ENCODE results near the gene FAM124A.
"Not testable (repeated sequence)": the region's sequence is repeated elsewhere in the genome, so short reads cannot be mapped to it uniquely, and the experiment has no call there.

The FAM124A gene

GRCh38 chr13:51280379-51280940, 58.3 kb downstream of the FAM124A start:
- no peak overlapping the region for H3K4me3 ChIP-seq (ENCODE audit: insufficient read depth in 1 of 2, low read depth in 1 of 2, low read length in 2 of 2)
- H3K14ac ChIP-seq (ENCODE audit: low read length in 2 of 2), result no peak overlapping the region
- no peaks in the 10 kb centered on the region for H3K79me1 ChIP-seq (replicated peaks; ENCODE audit: low read length, poor library complexity, severe bottlenecking)
- no peak overlapping the region for H3K18ac ChIP-seq (ENCODE audit: low read depth in 1 of 2, low read length in 2 of 2)
- peaks cover 3 to 7% of the 10 kb centered on the region in 2 experiments for H3K36me3 ChIP-seq (ENCODE audit: control insufficient read depth in 1 of 2, insufficient read depth in 2 of 2, low read depth in 1 of 2, low read length in 2 of 2)
- no peak overlapping the region for H4K8ac ChIP-seq (ENCODE audit: low read length)
- no peak overlapping the region for H3K9ac ChIP-seq (ENCODE audit: low read length)
- no peak overlapping the region for H2BK5ac ChIP-seq (ENCODE audit: low read depth, low read length, poor library complexity, severe bottlenecking)
- H3K9me3 ChIP-seq (ENCODE audit: control insufficient read depth, low read length), result no peaks in the 10 kb centered on the region
- no peak overlapping the region for H2BK15ac ChIP-seq (ENCODE audit: low read depth, poor library complexity, severe bottlenecking)
- no peak overlapping the region for H3K4ac ChIP-seq (ENCODE audit: low read depth in 1 of 2, low read length in 2 of 2)
- H3K23ac ChIP-seq (ENCODE audit: low read length in 2 of 2), result no peak overlapping the region
- WGBS, result 91% methylated on average over 13 of the region's 13 CpGs
- no peak overlapping the region for H3K27ac ChIP-seq (ENCODE audit: low read length, poor library complexity, severe bottlenecking)
- DNase-seq, result no peak
- no peak overlapping the region for H2BK12ac ChIP-seq (ENCODE audit: low read length in 2 of 2)
- peaks cover 0 to 20% of the 10 kb centered on the region in 2 experiments for H3K27me3 ChIP-seq (ENCODE audit: control insufficient read depth in 1 of 2, insufficient read depth in 1 of 2, low read length in 2 of 2)
- H2BK120ac ChIP-seq (ENCODE audit: low read depth, low read length), result no peak overlapping the region
- no peak overlapping the region for H2AFZ ChIP-seq (ENCODE audit: low read depth, low read length)
- no peak overlapping the region for H3K4me2 ChIP-seq (ENCODE audit: low read length, poor library complexity, severe bottlenecking)
- H4K91ac ChIP-seq (ENCODE audit: low read length), result no peak overlapping the region
- peaks cover 3% of the 10 kb centered on the region for H3K4me1 ChIP-seq (ENCODE audit: control insufficient read depth, insufficient read depth, low read depth, low read length)
- H2AK5ac ChIP-seq (ENCODE audit: low read length, severe bottlenecking), result no peak overlapping the region

GRCh38 chr13:51282322-51282721, 60.1 kb downstream of the FAM124A start:
- H3K4me1 ChIP-seq (ENCODE audit: control insufficient read depth, insufficient read depth, low read depth, low read length), result peaks cover 3% of the 10 kb centered on the region
- WGBS, result 73% methylated on average over 6 of the region's 6 CpGs
- H3K4me3 ChIP-seq (ENCODE audit: insufficient read depth in 1 of 2, low read depth in 1 of 2, low read length in 2 of 2), result no peak overlapping the region
- no peak overlapping the region for H4K8ac ChIP-seq (ENCODE audit: low read length)
- H3K14ac ChIP-seq (ENCODE audit: low read length in 2 of 2), result no peak overlapping the region
- no peak overlapping the region for H3K27ac ChIP-seq (ENCODE audit: low read length, poor library complexity, severe bottlenecking)
- H2AK5ac ChIP-seq (ENCODE audit: low read length, severe bottlenecking), result no peak overlapping the region
- H4K91ac ChIP-seq (ENCODE audit: low read length), result no peak overlapping the region
- peaks cover 3 to 7% of the 10 kb centered on the region in 2 experiments for H3K36me3 ChIP-seq (ENCODE audit: control insufficient read depth in 1 of 2, insufficient read depth in 2 of 2, low read depth in 1 of 2, low read length in 2 of 2)
- no peak overlapping the region for H3K23ac ChIP-seq (ENCODE audit: low read length in 2 of 2)
- H3K9ac ChIP-seq (ENCODE audit: low read length), result no peak overlapping the region
- H2BK15ac ChIP-seq (ENCODE audit: low read depth, poor library complexity, severe bottlenecking), result no peak overlapping the region
- no peak overlapping the region for H3K18ac ChIP-seq (ENCODE audit: low read depth in 1 of 2, low read length in 2 of 2)
- H3K79me1 ChIP-seq (replicated peaks; ENCODE audit: low read length, poor library complexity, severe bottlenecking), result no peaks in the 10 kb centered on the region
- no peak for DNase-seq
- H3K9me3 ChIP-seq (ENCODE audit: control insufficient read depth, low read length), result no peaks in the 10 kb centered on the region
- no peak overlapping the region for H2AFZ ChIP-seq (ENCODE audit: low read depth, low read length)
- no peak overlapping the region for H2BK5ac ChIP-seq (ENCODE audit: low read depth, low read length, poor library complexity, severe bottlenecking)
- H2BK120ac ChIP-seq (ENCODE audit: low read depth, low read length), result no peak overlapping the region
- H3K4me2 ChIP-seq (ENCODE audit: low read length, poor library complexity, severe bottlenecking), result no peak overlapping the region
- H2BK12ac ChIP-seq (ENCODE audit: low read length in 2 of 2), result no peak overlapping the region
- H3K27me3 ChIP-seq (ENCODE audit: control insufficient read depth in 1 of 2, insufficient read depth in 1 of 2, low read length in 2 of 2), result peaks cover 0 to 15% of the 10 kb centered on the region in 2 experiments
- no peak overlapping the region for H3K4ac ChIP-seq (ENCODE audit: low read depth in 1 of 2, low read length in 2 of 2)

GRCh38 chr13:51282923-51283322, 60.7 kb downstream of the FAM124A start:
- not testable (repeated sequence) for H3K23ac ChIP-seq (ENCODE audit: low read length in 2 of 2); DNase-seq; H3K9ac ChIP-seq (ENCODE audit: low read length); H3K4me1 ChIP-seq (ENCODE audit: control insufficient read depth, insufficient read depth, low read depth, low read length); H2BK120ac ChIP-seq (ENCODE audit: low read depth, low read length); H3K14ac ChIP-seq (ENCODE audit: low read length in 2 of 2); H3K9me3 ChIP-seq (ENCODE audit: control insufficient read depth, low read length); H2BK12ac ChIP-seq (ENCODE audit: low read length in 2 of 2); H3K4ac ChIP-seq (ENCODE audit: low read depth in 1 of 2, low read length in 2 of 2); H2AFZ ChIP-seq (ENCODE audit: low read depth, low read length); H2AK5ac ChIP-seq (ENCODE audit: low read length, severe bottlenecking); H4K8ac ChIP-seq (ENCODE audit: low read length); H3K4me3 ChIP-seq (ENCODE audit: insufficient read depth in 1 of 2, low read depth in 1 of 2, low read length in 2 of 2); H3K4me2 ChIP-seq (ENCODE audit: low read length, poor library complexity, severe bottlenecking); H2BK5ac ChIP-seq (ENCODE audit: low read depth, low read length, poor library complexity, severe bottlenecking); H3K36me3 ChIP-seq (ENCODE audit: control insufficient read depth in 1 of 2, insufficient read depth in 2 of 2, low read depth in 1 of 2, low read length in 2 of 2); H3K27ac ChIP-seq (ENCODE audit: low read length, poor library complexity, severe bottlenecking); H2BK15ac ChIP-seq (ENCODE audit: low read depth, poor library complexity, severe bottlenecking); H3K79me1 ChIP-seq (replicated peaks; ENCODE audit: low read length, poor library complexity, severe bottlenecking); H3K18ac ChIP-seq (ENCODE audit: low read depth in 1 of 2, low read length in 2 of 2); H4K91ac ChIP-seq (ENCODE audit: low read length)
- WGBS, result 93% methylated on average over 5 of the region's 5 CpGs
- peaks cover 0 to 12% of the 10 kb centered on the region in 2 experiments for H3K27me3 ChIP-seq (ENCODE audit: control insufficient read depth in 1 of 2, insufficient read depth in 1 of 2, low read length in 2 of 2)

- H3K18ac ChIP-seq (ENCODE audit: low read depth in 1 of 2, low read length in 2 of 2), result no peak overlapping the region
- no peak for DNase-seq
- H3K14ac ChIP-seq (ENCODE audit: low read length in 2 of 2), result no peak overlapping the region
- WGBS, result 91% methylated on average over 1 of the region's 1 CpG
- no peak overlapping the region for H3K4me3 ChIP-seq (ENCODE audit: insufficient read depth in 1 of 2, low read depth in 1 of 2, low read length in 2 of 2)
- peaks cover 0 to 8% of the 10 kb centered on the region in 2 experiments for H3K27me3 ChIP-seq (ENCODE audit: control insufficient read depth in 1 of 2, insufficient read depth in 1 of 2, low read length in 2 of 2)
- H3K79me1 ChIP-seq (replicated peaks; ENCODE audit: low read length, poor library complexity, severe bottlenecking), result no peaks in the 10 kb centered on the region
- H4K91ac ChIP-seq (ENCODE audit: low read length), result no peak overlapping the region
- H2BK15ac ChIP-seq (ENCODE audit: low read depth, poor library complexity, severe bottlenecking), result no peak overlapping the region
- no peak overlapping the region for H2BK120ac ChIP-seq (ENCODE audit: low read depth, low read length)
- no peak overlapping the region for H3K23ac ChIP-seq (ENCODE audit: low read length in 2 of 2)
- no peak overlapping the region for H2AFZ ChIP-seq (ENCODE audit: low read depth, low read length)
- peaks cover 3 to 7% of the 10 kb centered on the region in 2 experiments for H3K36me3 ChIP-seq (ENCODE audit: control insufficient read depth in 1 of 2, insufficient read depth in 2 of 2, low read depth in 1 of 2, low read length in 2 of 2)
- no peak overlapping the region for H2AK5ac ChIP-seq (ENCODE audit: low read length, severe bottlenecking)
- H3K4me2 ChIP-seq (ENCODE audit: low read length, poor library complexity, severe bottlenecking), result no peak overlapping the region
- no peak overlapping the region for H3K9ac ChIP-seq (ENCODE audit: low read length)
- no peak overlapping the region for H4K8ac ChIP-seq (ENCODE audit: low read length)
- no peak overlapping the region for H2BK12ac ChIP-seq (ENCODE audit: low read length in 2 of 2)
- peaks cover 2% of the 10 kb centered on the region for H3K4me1 ChIP-seq (ENCODE audit: control insufficient read depth, insufficient read depth, low read depth, low read length)
- H3K9me3 ChIP-seq (ENCODE audit: control insufficient read depth, low read length), result no peaks in the 10 kb centered on the region
- no peak overlapping the region for H3K4ac ChIP-seq (ENCODE audit: low read depth in 1 of 2, low read length in 2 of 2)
- no peak overlapping the region for H2BK5ac ChIP-seq (ENCODE audit: low read depth, low read length, poor library complexity, severe bottlenecking)
- H3K27ac ChIP-seq (ENCODE audit: low read length, poor library complexity, severe bottlenecking), result no peak overlapping the region
Observed at GRCh38 chr13:51283371-51283770, 61.2 kb downstream of the FAM124A start.
